ENCODE measurements around the gene LMAN2.
"Not testable (repeated sequence)": the region's sequence is repeated elsewhere in the genome, so short reads cannot be mapped to it uniquely, and the experiment has no call there.

LMAN2 gene

GRCh38 chr5:177353093-177353492, 1.6 kb upstream of the LMAN2 start:
- H3K4me1 Mint-ChIP-seq (ENCODE audit: low read depth): peaks cover 49% of the 10 kb centered on the region
- H3K4me3 Mint-ChIP-seq: peak overlapping the region; percentile 10
- no peak overlapping the region for H3K27ac Mint-ChIP-seq
- no peaks in the 10 kb centered on the region for H3K27me3 Mint-ChIP-seq (ENCODE audit: low read depth)
- H3K36me3 Mint-ChIP-seq (ENCODE audit: low read depth): peaks cover 17% of the 10 kb centered on the region
- peaks cover 14% of the 10 kb centered on the region for H3K9me3 Mint-ChIP-seq

GRCh38 chr5:177350776-177351391, 584 bp downstream of the LMAN2 start:
- peaks cover 14% of the 10 kb centered on the region for H3K9me3 Mint-ChIP-seq
- H3K36me3 Mint-ChIP-seq (ENCODE audit: low read depth): peaks cover 25% of the 10 kb centered on the region
- no peaks in the 10 kb centered on the region for H3K27me3 Mint-ChIP-seq (ENCODE audit: low read depth)
- peak overlapping the region; percentile 97 for H3K4me3 Mint-ChIP-seq
- peaks cover 44% of the 10 kb centered on the region for H3K4me1 Mint-ChIP-seq (ENCODE audit: low read depth)
- H3K27ac Mint-ChIP-seq: peak overlapping the region; percentile 100

- Mint-ChIP-seq H3K4me3 (peak overlapping the region; percentile 97), H3K27ac (peak overlapping the region; percentile 78), H3K36me3 (ENCODE audit: low read depth) (peaks cover 20% of the 10 kb centered on the region), H3K4me1 (ENCODE audit: low read depth) (peaks cover 39% of the 10 kb centered on the region), H3K27me3 (ENCODE audit: low read depth) (no peaks in the 10 kb centered on the region), H3K9me3 (peaks cover 5% of the 10 kb centered on the region)
Observed at GRCh38 chr5:177349762-177350161, 1.7 kb downstream of the LMAN2 start.

- Mint-ChIP-seq H3K4me1 (ENCODE audit: low read depth) (peaks cover 37% of the 10 kb centered on the region), H3K27me3 (ENCODE audit: low read depth) (no peaks in the 10 kb centered on the region), H3K9me3 (peaks cover 2% of the 10 kb centered on the region), H3K27ac (no peak overlapping the region), H3K36me3 (ENCODE audit: low read depth) (peaks cover 21% of the 10 kb centered on the region), H3K4me3 (peak overlapping the region; percentile 97)
Observed at GRCh38 chr5:177349362-177349647, 2.2 kb downstream of the LMAN2 start.

GRCh38 chr5:177347699-177348098, 3.8 kb downstream of the LMAN2 start:
- H3K27ac Mint-ChIP-seq: no peak overlapping the region
- no peak overlapping the region for H3K4me3 Mint-ChIP-seq
- peaks cover 25% of the 10 kb centered on the region for H3K36me3 Mint-ChIP-seq (ENCODE audit: low read depth)
- peaks cover 36% of the 10 kb centered on the region for H3K4me1 Mint-ChIP-seq (ENCODE audit: low read depth)
- no peaks in the 10 kb centered on the region for H3K27me3 Mint-ChIP-seq (ENCODE audit: low read depth)
- no peaks in the 10 kb centered on the region for H3K9me3 Mint-ChIP-seq

- peaks cover 31% of the 10 kb centered on the region for H3K4me1 Mint-ChIP-seq (ENCODE audit: low read depth)
- peak overlapping the region; percentile 15 for H3K4me3 Mint-ChIP-seq
- peaks cover 28% of the 10 kb centered on the region for H3K36me3 Mint-ChIP-seq (ENCODE audit: low read depth)
- no peak overlapping the region for H3K27ac Mint-ChIP-seq
- H3K27me3 Mint-ChIP-seq (ENCODE audit: low read depth): no peaks in the 10 kb centered on the region
- no peaks in the 10 kb centered on the region for H3K9me3 Mint-ChIP-seq
Observed at GRCh38 chr5:177346820-177347219, 4.6 kb downstream of the LMAN2 start.

- Mint-ChIP-seq H3K9me3 (peaks cover 2% of the 10 kb centered on the region), H3K4me1 (ENCODE audit: low read depth) (peaks cover 29% of the 10 kb centered on the region), H3K27ac (no peak overlapping the region), H3K27me3 (ENCODE audit: low read depth) (no peaks in the 10 kb centered on the region), H3K4me3 (no peak overlapping the region), H3K36me3 (ENCODE audit: low read depth) (peaks cover 37% of the 10 kb centered on the region)
Observed at GRCh38 chr5:177344891-177345290, 6.6 kb downstream of the LMAN2 start.

- no peak overlapping the region for H3K4me3 Mint-ChIP-seq
- peaks cover 24% of the 10 kb centered on the region for H3K4me1 Mint-ChIP-seq (ENCODE audit: low read depth)
- peaks cover 39% of the 10 kb centered on the region for H3K36me3 Mint-ChIP-seq (ENCODE audit: low read depth)
- no peak overlapping the region for H3K27ac Mint-ChIP-seq
- H3K27me3 Mint-ChIP-seq (ENCODE audit: low read depth): no peaks in the 10 kb centered on the region
- H3K9me3 Mint-ChIP-seq: peaks cover 8% of the 10 kb centered on the region
Observed at GRCh38 chr5:177343777-177344176, 7.7 kb downstream of the LMAN2 start.

GRCh38 chr5:177343000-177343399, 8.5 kb downstream of the LMAN2 start:
- not testable (repeated sequence) for H3K27ac Mint-ChIP-seq; H3K4me3 Mint-ChIP-seq; H3K9me3 Mint-ChIP-seq; H3K27me3 Mint-ChIP-seq (ENCODE audit: low read depth)
- Mint-ChIP-seq H3K36me3 (ENCODE audit: low read depth) (peaks cover 41% of the 10 kb centered on the region), H3K4me1 (ENCODE audit: low read depth) (peaks cover 24% of the 10 kb centered on the region)

GRCh38 chr5:177339107-177339638, 12.3 kb downstream of the LMAN2 start:
- Mint-ChIP-seq H3K4me1 (ENCODE audit: low read depth) (peaks cover 17% of the 10 kb centered on the region), H3K27me3 (ENCODE audit: low read depth) (no peaks in the 10 kb centered on the region), H3K27ac (no peak overlapping the region), H3K9me3 (peaks cover 8% of the 10 kb centered on the region), H3K36me3 (ENCODE audit: low read depth) (peaks cover 44% of the 10 kb centered on the region), H3K4me3 (no peak overlapping the region)

- Mint-ChIP-seq H3K27me3 (ENCODE audit: low read depth) (no peaks in the 10 kb centered on the region), H3K27ac (no peak overlapping the region), H3K36me3 (ENCODE audit: low read depth) (peaks cover 49% of the 10 kb centered on the region), H3K4me1 (ENCODE audit: low read depth) (peaks cover 20% of the 10 kb centered on the region), H3K4me3 (no peak overlapping the region), H3K9me3 (peaks cover 8% of the 10 kb centered on the region)
Observed at GRCh38 chr5:177338251-177339106, 13.0 kb downstream of the LMAN2 start.

GRCh38 chr5:177336603-177337494, 14.6 kb downstream of the LMAN2 start:
- Mint-ChIP-seq H3K4me3 (no peak overlapping the region), H3K27ac (no peak overlapping the region), H3K4me1 (ENCODE audit: low read depth) (peaks cover 18% of the 10 kb centered on the region), H3K27me3 (ENCODE audit: low read depth) (no peaks in the 10 kb centered on the region), H3K36me3 (ENCODE audit: low read depth) (peaks cover 51% of the 10 kb centered on the region), H3K9me3 (peaks cover 8% of the 10 kb centered on the region)

GRCh38 chr5:177336112-177336511, 15.4 kb downstream of the LMAN2 start:
- Mint-ChIP-seq H3K36me3 (ENCODE audit: low read depth) (peaks cover 46% of the 10 kb centered on the region), H3K9me3 (peaks cover 8% of the 10 kb centered on the region), H3K4me1 (ENCODE audit: low read depth) (peaks cover 12% of the 10 kb centered on the region), H3K4me3 (no peak overlapping the region), H3K27me3 (ENCODE audit: low read depth) (no peaks in the 10 kb centered on the region), H3K27ac (no peak overlapping the region)

GRCh38 chr5:177335701-177336065, 15.8 kb downstream of the LMAN2 start:
- peaks cover 47% of the 10 kb centered on the region for H3K36me3 Mint-ChIP-seq (ENCODE audit: low read depth)
- peaks cover 8% of the 10 kb centered on the region for H3K9me3 Mint-ChIP-seq
- H3K4me3 Mint-ChIP-seq: no peak overlapping the region
- peaks cover 12% of the 10 kb centered on the region for H3K4me1 Mint-ChIP-seq (ENCODE audit: low read depth)
- H3K27me3 Mint-ChIP-seq (ENCODE audit: low read depth): no peaks in the 10 kb centered on the region
- no peak overlapping the region for H3K27ac Mint-ChIP-seq
